Cardiac fibroblast (primary cell): Measurements from ENCODE around the gene LSM6.

Experiments used
- DNase-seq, 2 donors: peaks; one replicate each; pipeline versions ENCODE4 v3.0.0 to v3.0.0-alpha.2; 2010; ENCODE audit warnings: low read depth in 2 of 2
- H3K4me3 ChIP-seq, 2 donors: replicated peaks in 1 of 2; 1 replicate in 1 of 2; 2 replicates in 1 of 2; pipeline ENCODE4 v1.5.1; 2011; ENCODE audit warnings: low read depth in 2 of 2, low read length in 2 of 2, mild to moderate bottlenecking in 2 of 2, moderate library complexity in 1 of 2
- TF ChIP-seq, protein P1 (sequence below): IDR thresholded peaks from one replicate; pipeline ENCODE4 v1.5.1; 2011; ENCODE audit warnings: low read depth, mild to moderate bottlenecking, low read length, inconsistent platforms

LSM6 gene

DNA sequence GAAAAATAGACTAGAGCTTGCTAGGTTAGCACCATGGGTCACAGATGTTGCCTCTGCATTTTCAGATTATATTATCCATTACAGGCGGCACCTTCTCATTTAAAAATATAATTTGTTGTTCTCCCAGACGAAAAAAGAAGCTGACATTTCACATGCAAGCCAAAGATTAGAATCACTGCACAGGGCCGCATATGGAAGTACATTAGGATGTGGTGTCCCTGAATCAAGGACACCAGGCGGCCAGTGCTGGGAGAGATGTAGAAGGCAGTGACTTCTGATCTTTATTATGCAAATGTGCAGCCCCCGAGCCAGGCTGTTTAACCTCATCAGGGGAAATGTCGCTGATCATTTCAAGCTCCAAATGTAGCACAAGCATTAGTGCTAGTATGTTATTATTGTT is 61.6 kb downstream of the LSM6 start:
- no peak overlapping the region for H3K4me3 ChIP-seq
- DNase-seq = no peak
- TF ChIP-seq, protein P1, sequence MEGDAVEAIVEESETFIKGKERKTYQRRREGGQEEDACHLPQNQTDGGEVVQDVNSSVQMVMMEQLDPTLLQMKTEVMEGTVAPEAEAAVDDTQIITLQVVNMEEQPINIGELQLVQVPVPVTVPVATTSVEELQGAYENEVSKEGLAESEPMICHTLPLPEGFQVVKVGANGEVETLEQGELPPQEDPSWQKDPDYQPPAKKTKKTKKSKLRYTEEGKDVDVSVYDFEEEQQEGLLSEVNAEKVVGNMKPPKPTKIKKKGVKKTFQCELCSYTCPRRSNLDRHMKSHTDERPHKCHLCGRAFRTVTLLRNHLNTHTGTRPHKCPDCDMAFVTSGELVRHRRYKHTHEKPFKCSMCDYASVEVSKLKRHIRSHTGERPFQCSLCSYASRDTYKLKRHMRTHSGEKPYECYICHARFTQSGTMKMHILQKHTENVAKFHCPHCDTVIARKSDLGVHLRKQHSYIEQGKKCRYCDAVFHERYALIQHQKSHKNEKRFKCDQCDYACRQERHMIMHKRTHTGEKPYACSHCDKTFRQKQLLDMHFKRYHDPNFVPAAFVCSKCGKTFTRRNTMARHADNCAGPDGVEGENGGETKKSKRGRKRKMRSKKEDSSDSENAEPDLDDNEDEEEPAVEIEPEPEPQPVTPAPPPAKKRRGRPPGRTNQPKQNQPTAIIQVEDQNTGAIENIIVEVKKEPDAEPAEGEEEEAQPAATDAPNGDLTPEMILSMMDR = no peak

DNA sequence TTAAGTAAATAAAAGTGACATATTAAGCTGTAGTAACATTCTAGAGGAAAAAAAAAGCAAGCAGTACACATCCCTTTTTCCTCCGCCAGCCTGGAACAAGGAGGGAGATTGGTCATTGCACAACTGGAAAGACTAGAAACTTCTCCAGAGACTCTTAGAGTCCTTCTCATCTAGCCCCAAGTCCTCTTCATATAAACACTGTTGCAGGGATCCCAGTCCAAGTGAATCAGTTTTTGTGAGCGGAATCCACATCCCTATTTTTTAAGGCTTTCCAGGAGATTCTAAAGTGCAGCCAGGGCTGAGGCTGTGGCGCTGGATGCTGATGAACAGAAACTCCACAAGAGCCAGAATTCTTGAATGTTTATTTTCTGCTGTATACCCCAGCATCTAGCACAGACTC is 62.6 kb downstream of the LSM6 start:
- DNase-seq = no peak
- no peak overlapping the region for H3K4me3 ChIP-seq
- TF ChIP-seq, protein P1 = no peak
